ENCODE measurements around the gene NGB. TPM values are rescaled to one million over a fixed set of nuclear protein-coding genes. Genes with fewer than 3 reads are reported as not detected.

NGB gene
- total RNA-seq, 1 donor from 2014 or later, result not detected

- H3K27me3 Mint-ChIP-seq, result no peaks in the 10 kb centered on the region
- H3K9me3 Mint-ChIP-seq, result no peaks in the 10 kb centered on the region
- TF ChIP-seq CTCF (conservative IDR thresholded peaks at IDR 0.05), result no peak
- no peaks in the 10 kb centered on the region for H3K36me3 Mint-ChIP-seq
- no peak overlapping the region for H3K27ac Mint-ChIP-seq
- no peak overlapping the region for H3K4me3 Mint-ChIP-seq
- no peak for DNase-seq (ENCODE audit: extremely low spot score, unreplicated experiment)
- H3K4me1 Mint-ChIP-seq (ENCODE audit: unreplicated experiment), result peaks cover 44% of the 10 kb centered on the region
Observed at GRCh38 chr14:77316872-77317301, 45.9 kb upstream of the NGB start.

GRCh38 chr14:77316195-77316505 lies 45.1 kb upstream of the NGB start:
- H3K4me1 Mint-ChIP-seq (ENCODE audit: unreplicated experiment), result peaks cover 43% of the 10 kb centered on the region
- H3K27ac Mint-ChIP-seq, result no peak overlapping the region
- H3K9me3 Mint-ChIP-seq, result no peaks in the 10 kb centered on the region
- TF ChIP-seq CTCF (conservative IDR thresholded peaks at IDR 0.05), result peak; percentile 33
- H3K4me3 Mint-ChIP-seq, result no peak overlapping the region
- H3K36me3 Mint-ChIP-seq, result peaks cover 6% of the 10 kb centered on the region
- no peaks in the 10 kb centered on the region for H3K27me3 Mint-ChIP-seq
- no peak for DNase-seq (ENCODE audit: extremely low spot score, unreplicated experiment)

GRCh38 chr14:77314539-77315457 lies 43.8 kb upstream of the NGB start:
- Mint-ChIP-seq H3K27me3 (no peaks in the 10 kb centered on the region), H3K9me3 (no peaks in the 10 kb centered on the region), H3K36me3 (peaks cover 11% of the 10 kb centered on the region), H3K4me3 (no peak overlapping the region), H3K27ac (peak overlapping the region; percentile 56), H3K4me1 (ENCODE audit: unreplicated experiment) (peaks cover 39% of the 10 kb centered on the region)
- DNase-seq (ENCODE audit: extremely low spot score, unreplicated experiment), result no peak
- TF ChIP-seq CTCF (conservative IDR thresholded peaks at IDR 0.05), result no peak

GRCh38 chr14:77314043-77314442 lies 43.0 kb upstream of the NGB start:
- no peak for DNase-seq (ENCODE audit: extremely low spot score, unreplicated experiment)
- Mint-ChIP-seq H3K9me3 (no peaks in the 10 kb centered on the region), H3K4me3 (no peak overlapping the region), H3K27me3 (no peaks in the 10 kb centered on the region), H3K36me3 (peaks cover 11% of the 10 kb centered on the region), H3K27ac (peak overlapping the region; percentile 56), H3K4me1 (ENCODE audit: unreplicated experiment) (peaks cover 32% of the 10 kb centered on the region)
- TF ChIP-seq CTCF (conservative IDR thresholded peaks at IDR 0.05), result no peak

- Mint-ChIP-seq H3K27me3 (no peaks in the 10 kb centered on the region), H3K27ac (peak overlapping the region; percentile 14), H3K4me1 (ENCODE audit: unreplicated experiment) (peaks cover 31% of the 10 kb centered on the region), H3K9me3 (no peaks in the 10 kb centered on the region), H3K4me3 (no peak overlapping the region), H3K36me3 (peaks cover 11% of the 10 kb centered on the region)
- no peak for TF ChIP-seq CTCF (conservative IDR thresholded peaks at IDR 0.05)
- no peak for DNase-seq (ENCODE audit: extremely low spot score, unreplicated experiment)
Observed at GRCh38 chr14:77313371-77313770, 42.4 kb upstream of the NGB start.

Data from type B pancreatic cell (in vitro differentiated cells).